ENCODE results near the gene TAGLN.

DNA sequence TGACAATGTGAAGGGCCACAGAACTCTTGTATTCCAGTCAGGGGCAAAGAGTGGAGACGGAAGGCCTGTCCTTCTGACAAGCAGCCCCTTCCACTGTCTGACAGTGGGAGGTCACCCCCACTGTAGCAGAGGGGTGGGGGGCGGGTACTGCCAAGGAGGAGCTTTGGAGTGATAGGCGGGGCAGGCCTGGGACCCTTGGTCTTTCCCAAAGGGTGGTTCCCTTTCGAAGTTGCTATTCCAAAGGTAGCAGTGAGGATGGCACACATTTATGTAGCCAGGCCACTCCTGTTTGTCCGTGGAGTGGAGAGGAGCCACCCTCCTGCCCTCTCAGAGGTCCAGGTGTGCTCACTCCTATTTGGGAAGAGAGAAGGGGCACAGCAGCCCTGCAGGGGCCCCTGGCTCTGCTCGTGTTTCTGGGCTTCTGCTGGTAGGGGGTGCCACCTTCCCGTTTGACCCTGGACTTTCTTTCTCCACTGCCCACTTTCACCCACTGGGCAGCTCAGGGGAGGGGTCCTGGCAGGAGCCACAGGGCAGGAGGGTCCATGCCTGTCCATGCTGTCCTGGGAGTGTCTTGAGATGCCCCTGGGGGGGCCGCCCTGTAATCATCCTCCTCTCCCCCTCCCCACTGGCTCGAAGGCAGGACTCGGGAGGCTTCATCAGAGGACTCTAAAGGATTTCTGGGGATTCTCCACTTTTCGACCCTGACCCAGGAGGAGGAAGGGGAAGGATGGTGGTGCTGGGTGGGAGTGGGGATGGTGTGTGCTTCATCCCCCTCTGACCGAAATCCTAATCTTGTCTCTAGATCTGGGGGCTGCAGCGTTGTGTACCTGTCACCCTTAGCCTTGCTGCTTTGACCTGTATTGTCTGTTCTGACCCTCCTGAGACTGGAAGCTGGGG lies 994 bp downstream of the TAGLN start:
- TF ChIP-seq, protein P1, sequence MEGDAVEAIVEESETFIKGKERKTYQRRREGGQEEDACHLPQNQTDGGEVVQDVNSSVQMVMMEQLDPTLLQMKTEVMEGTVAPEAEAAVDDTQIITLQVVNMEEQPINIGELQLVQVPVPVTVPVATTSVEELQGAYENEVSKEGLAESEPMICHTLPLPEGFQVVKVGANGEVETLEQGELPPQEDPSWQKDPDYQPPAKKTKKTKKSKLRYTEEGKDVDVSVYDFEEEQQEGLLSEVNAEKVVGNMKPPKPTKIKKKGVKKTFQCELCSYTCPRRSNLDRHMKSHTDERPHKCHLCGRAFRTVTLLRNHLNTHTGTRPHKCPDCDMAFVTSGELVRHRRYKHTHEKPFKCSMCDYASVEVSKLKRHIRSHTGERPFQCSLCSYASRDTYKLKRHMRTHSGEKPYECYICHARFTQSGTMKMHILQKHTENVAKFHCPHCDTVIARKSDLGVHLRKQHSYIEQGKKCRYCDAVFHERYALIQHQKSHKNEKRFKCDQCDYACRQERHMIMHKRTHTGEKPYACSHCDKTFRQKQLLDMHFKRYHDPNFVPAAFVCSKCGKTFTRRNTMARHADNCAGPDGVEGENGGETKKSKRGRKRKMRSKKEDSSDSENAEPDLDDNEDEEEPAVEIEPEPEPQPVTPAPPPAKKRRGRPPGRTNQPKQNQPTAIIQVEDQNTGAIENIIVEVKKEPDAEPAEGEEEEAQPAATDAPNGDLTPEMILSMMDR (IDR thresholded peaks at IDR 0.05) = no peak
- TF ChIP-seq POLR2AphosphoS5 (IDR thresholded peaks at IDR 0.05) = no peak

Measured in suprapubic skin (tissue), 3 donors.